Measurements from ENCODE around the gene TFB1M. TPM values are rescaled to one million over a fixed set of nuclear protein-coding genes. Genes with fewer than 3 reads are reported as not detected.

TFB1M gene
- total RNA-seq, 2 experiments from 2014 or later = 33.6 to 35.5 TPM

DNA sequence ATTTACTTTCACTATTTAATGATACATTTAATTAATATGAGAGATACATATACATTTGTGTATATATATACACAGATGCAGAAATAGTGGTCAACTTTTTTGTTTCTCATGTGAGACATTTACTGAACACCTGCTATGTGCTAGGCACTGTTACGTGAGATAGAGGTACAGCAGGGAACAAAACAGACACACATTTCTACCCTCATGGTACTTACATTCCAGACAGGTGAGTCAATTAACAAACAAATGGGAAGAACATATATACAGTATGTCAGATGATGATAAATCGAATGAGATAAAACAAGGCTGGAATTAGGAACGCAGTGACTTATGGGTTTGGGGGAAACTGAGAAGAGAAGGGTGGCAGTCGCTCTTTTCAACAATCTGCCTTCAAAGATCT lies 5.1 kb downstream of the TFB1M start:
- peaks cover 2% of the 10 kb centered on the region for H3K9me3 Mint-ChIP-seq (ENCODE audit: low read depth)
- peaks cover 55% of the 10 kb centered on the region for H3K36me3 Mint-ChIP-seq
- ATAC-seq (no peak), DNase-seq (no peak)
- H3K27me3 Mint-ChIP-seq = no peaks in the 10 kb centered on the region
- CTCF ChIA-PET = no interaction called here
- no peak overlapping the region for H3K27ac Mint-ChIP-seq
- H3K4me3 Mint-ChIP-seq = no peak overlapping the region
- peaks cover 41% of the 10 kb centered on the region for H3K4me1 Mint-ChIP-seq

DNA sequence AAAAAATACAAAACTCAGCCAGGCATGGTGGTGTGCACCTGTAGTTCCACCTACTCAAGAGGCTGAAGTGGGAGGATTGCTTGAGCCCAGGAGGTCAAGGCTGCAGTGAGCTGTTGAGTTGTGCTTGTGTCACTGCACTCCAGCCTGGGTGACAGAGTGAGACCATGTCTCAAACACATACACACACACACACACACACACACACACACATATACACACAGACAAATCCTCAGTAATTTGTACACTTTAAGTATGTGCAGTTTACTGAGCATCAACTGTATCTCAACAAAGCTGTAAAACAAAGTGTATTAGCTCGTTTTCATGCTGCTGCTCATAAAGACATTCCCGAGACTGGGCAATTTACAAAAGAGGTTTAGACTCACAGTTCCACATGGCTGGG lies 7.3 kb downstream of the TFB1M start:
- H3K9me3 Mint-ChIP-seq (ENCODE audit: low read depth) = peaks cover 2% of the 10 kb centered on the region
- peaks cover 55% of the 10 kb centered on the region for H3K36me3 Mint-ChIP-seq
- DNase-seq (no peak), ATAC-seq (peak; percentile 45)
- CTCF ChIA-PET = interaction anchor here (0.6 to 3.2 kb wide), 2 partner anchors 10 to 379 kb away, joined by 3 to 12 read pairs; no protein-coding TSS in a partner anchor
- peak overlapping the region; percentile 4 for H3K27ac Mint-ChIP-seq
- no peaks in the 10 kb centered on the region for H3K27me3 Mint-ChIP-seq
- no peak overlapping the region for H3K4me3 Mint-ChIP-seq
- H3K4me1 Mint-ChIP-seq = peaks cover 26% of the 10 kb centered on the region

DNA sequence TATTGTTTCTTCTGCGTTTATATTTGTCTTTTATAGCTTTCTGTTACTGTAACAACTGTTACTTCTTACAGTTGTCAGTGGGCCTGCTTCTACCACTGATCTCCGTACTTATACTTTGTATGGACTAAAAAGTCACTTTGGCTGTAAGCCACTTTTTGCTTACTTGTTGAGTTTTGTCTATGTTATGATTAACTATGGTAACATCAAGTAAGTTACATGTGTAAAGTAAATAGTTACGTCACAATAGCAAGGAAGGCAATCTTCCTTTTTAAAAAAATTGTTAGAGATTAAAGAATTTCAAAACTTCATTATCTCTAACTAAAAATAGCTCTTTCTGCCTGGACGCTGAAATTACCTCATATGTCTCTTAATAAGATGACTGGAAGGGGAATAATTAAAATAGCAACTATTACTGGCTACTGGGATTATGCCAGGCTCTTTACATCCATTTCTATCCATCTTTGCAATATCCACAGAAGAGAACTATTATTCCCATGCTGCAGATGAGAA lies 10.9 kb downstream of the TFB1M start:
- peaks cover 7% of the 10 kb centered on the region for H3K4me1 Mint-ChIP-seq
- H3K27me3 Mint-ChIP-seq = no peaks in the 10 kb centered on the region
- peaks cover 2% of the 10 kb centered on the region for H3K9me3 Mint-ChIP-seq (ENCODE audit: low read depth)
- peaks cover 45% of the 10 kb centered on the region for H3K36me3 Mint-ChIP-seq
- no peak overlapping the region for H3K27ac Mint-ChIP-seq
- no peak for ATAC-seq
- CTCF ChIA-PET = interaction anchor here (1.4 to 2.6 kb wide), 2 partner anchors 11 to 126 kb away, joined by 4 to 8 read pairs; partner anchors contain the start of gene TFB1M
- DNase-seq = no peak
- no peak overlapping the region for H3K4me3 Mint-ChIP-seq

DNA sequence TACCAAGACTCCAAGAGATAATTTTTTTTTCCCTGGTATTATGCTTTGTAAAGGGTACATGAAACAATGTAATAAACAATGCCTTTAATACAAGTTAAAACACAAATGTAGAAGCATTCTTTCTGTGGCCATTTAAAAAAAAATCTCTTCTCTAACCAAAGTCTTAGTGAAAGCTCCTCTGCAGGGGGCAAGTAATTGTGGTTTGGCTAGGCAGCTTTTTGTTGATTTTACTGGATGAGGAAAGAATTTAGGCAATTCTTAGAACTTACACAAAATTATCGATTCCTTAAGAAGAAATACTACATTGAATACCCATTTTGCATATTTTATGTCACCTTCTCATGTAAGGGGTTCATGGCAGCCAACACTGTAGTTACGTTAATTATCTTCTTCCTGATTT lies 12.4 kb downstream of the TFB1M start:
- ATAC-seq (no peak), DNase-seq (no peak)
- Mint-ChIP-seq H3K27ac (no peak overlapping the region), H3K9me3 (ENCODE audit: low read depth) (peaks cover 2% of the 10 kb centered on the region), H3K4me1 (peaks cover 7% of the 10 kb centered on the region), H3K27me3 (no peaks in the 10 kb centered on the region), H3K36me3 (peaks cover 41% of the 10 kb centered on the region), H3K4me3 (no peak overlapping the region)
- CTCF ChIA-PET = interaction anchor here (0.8 kb wide), 1 partner anchor 11 kb away, joined by 3 read pairs; no protein-coding TSS in a partner anchor

DNA sequence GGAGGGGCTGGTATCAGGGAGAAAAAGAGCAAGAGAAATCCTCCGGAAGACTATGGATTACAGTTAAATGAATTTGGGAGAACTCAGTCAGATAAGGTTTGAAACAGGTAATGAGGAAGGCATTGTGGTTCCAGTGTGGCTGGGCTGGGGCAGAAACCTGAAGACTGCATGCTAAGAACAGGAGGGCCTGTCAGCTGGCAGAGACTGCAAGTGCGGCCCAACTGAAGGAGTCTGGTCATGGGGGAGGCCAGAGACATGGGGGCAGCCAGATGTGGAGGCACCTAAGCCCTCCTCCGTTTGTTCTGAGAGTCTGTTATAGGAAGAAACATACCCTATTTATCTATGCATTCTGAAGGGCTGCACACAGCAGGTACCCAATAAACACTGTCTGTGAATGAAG lies 16.6 kb downstream of the TFB1M start:
- H3K9me3 Mint-ChIP-seq (ENCODE audit: low read depth) = no peaks in the 10 kb centered on the region
- no peak overlapping the region for H3K27ac Mint-ChIP-seq
- H3K27me3 Mint-ChIP-seq = no peaks in the 10 kb centered on the region
- H3K4me3 Mint-ChIP-seq = no peak overlapping the region
- CTCF ChIA-PET = no interaction called here
- peaks cover 38% of the 10 kb centered on the region for H3K36me3 Mint-ChIP-seq
- ATAC-seq (no peak), DNase-seq (no peak)
- H3K4me1 Mint-ChIP-seq = peaks cover 4% of the 10 kb centered on the region

DNA sequence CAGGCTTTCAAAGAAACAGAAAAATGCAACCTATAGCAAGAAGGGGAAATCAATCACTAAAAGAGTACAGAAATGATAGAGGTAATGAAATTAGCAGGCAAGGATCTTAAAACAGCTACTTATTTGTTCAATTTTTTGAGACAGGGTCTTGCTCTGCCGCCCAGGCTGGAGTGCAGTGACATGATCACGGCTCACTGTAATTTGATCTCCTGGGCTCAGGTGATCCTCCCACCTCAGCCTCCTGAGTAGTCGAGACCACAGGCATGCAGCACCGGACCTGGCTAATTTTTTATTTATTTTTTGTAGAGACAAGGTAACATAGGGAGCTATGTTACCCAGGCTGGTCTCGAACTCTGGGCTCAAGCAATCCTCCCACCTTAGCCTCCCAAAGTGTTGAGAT lies 21.6 kb downstream of the TFB1M start:
- CTCF ChIA-PET = no interaction called here
- Mint-ChIP-seq H3K4me1 (peaks cover 10% of the 10 kb centered on the region), H3K4me3 (no peak overlapping the region), H3K36me3 (peaks cover 52% of the 10 kb centered on the region), H3K9me3 (ENCODE audit: low read depth) (no peaks in the 10 kb centered on the region), H3K27ac (no peak overlapping the region), H3K27me3 (no peaks in the 10 kb centered on the region)
- ATAC-seq (no peak), DNase-seq (no peak)

DNA sequence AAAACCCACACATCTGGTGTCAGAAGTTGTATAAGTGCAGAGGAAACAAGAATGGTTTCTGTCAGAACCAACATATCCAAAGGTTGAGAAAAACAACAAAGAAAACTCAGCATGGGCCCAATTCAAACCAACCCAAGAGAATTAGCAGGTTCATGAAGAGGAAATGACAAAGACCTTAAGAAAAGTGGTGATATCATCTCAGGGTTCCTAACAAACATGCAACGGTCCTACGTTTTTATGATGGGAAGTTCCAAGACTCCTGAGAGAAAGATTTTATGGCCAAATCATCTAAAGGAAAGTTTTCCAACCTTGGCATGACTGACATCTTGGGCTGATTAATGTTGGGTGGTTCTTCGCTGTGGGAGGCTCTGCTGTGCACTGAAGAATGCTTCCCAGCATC lies 23.0 kb downstream of the TFB1M start:
- peaks cover 7% of the 10 kb centered on the region for H3K4me1 Mint-ChIP-seq
- peaks cover 45% of the 10 kb centered on the region for H3K36me3 Mint-ChIP-seq
- CTCF ChIA-PET = no interaction called here

DNA sequence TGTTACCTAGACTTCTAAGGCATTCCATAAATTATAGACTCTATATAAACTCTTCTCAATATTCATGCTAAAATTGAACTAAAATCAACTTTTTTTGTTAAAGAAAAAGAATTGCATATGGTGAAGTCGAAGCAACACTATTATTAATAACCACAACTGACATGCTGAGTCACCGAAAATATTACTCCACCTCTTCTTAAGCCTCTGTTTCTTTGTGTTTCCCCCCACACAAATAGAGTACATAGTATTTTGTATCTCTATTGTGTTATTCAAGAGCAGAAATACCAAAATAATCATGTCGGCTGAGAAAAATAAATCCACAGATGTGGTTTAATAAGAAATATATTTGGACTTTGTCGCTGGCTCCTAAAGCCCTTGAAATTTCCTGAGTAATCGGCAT lies 23.8 kb downstream of the TFB1M start:
- no peak for DNase-seq
- H3K27me3 Mint-ChIP-seq = no peaks in the 10 kb centered on the region
- CTCF ChIA-PET = no interaction called here
- peaks cover 7% of the 10 kb centered on the region for H3K4me1 Mint-ChIP-seq
- no peaks in the 10 kb centered on the region for H3K9me3 Mint-ChIP-seq (ENCODE audit: low read depth)
- no peak overlapping the region for H3K4me3 Mint-ChIP-seq
- ATAC-seq = no peak
- no peak overlapping the region for H3K27ac Mint-ChIP-seq
- H3K36me3 Mint-ChIP-seq = peaks cover 41% of the 10 kb centered on the region

More for the DNA sequence above, 23.0 kb downstream of the TFB1M start:
- ATAC-seq (no peak), DNase-seq (no peak)
- Mint-ChIP-seq H3K9me3 (ENCODE audit: low read depth) (no peaks in the 10 kb centered on the region), H3K4me3 (no peak overlapping the region), H3K27ac (no peak overlapping the region), H3K27me3 (no peaks in the 10 kb centered on the region)

DNA sequence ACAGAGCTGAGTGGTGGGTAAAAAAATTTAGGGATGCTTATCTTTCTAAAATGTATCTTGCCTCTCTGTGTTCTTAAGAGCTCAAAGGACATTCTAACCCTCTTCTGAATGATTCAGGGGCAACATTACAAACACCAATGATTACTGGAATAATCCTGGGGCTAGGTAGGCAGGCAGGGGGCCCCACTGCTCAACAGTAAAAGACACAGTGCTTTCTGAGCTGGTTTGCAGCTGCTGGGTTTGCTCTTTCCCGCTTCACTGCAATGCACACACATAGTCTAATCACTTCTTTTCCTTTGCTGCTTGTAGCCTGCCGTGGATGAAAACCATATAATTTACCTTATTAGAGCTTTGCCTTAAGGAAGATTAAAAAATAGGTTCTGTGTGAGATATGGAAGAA lies 26.5 kb downstream of the TFB1M start:
- ATAC-seq (no peak), DNase-seq (no peak)
- H3K4me3 Mint-ChIP-seq = no peak overlapping the region
- H3K4me1 Mint-ChIP-seq = peaks cover 12% of the 10 kb centered on the region
- no peaks in the 10 kb centered on the region for H3K9me3 Mint-ChIP-seq (ENCODE audit: low read depth)
- H3K27ac Mint-ChIP-seq = no peak overlapping the region
- H3K36me3 Mint-ChIP-seq = peaks cover 42% of the 10 kb centered on the region
- no peaks in the 10 kb centered on the region for H3K27me3 Mint-ChIP-seq
- CTCF ChIA-PET = interaction anchor here (2.7 kb wide), 1 partner anchor 11 kb away, joined by 10 read pairs; no protein-coding TSS in a partner anchor

DNA sequence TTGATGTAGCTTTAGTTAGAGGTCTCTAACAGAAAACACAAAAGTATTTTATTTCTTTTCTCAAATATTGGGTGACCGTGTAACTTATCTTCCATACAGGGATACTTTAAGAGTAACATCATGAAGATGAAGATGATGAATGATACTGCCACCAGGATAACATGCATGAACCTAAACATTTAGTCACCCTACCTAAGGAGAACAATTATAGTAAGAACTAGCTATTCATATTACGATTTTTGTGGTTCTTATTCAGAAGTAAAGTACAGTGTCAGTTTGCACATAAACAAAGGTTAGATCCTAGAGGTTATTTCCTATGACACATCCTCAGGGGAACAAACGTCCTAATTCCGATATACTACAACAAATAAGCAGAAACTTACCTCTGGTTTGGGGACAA lies 29.5 kb downstream of the TFB1M start:
- DNase-seq (no peak), ATAC-seq (no peak)
- H3K9me3 Mint-ChIP-seq (ENCODE audit: low read depth) = no peaks in the 10 kb centered on the region
- H3K27ac Mint-ChIP-seq = no peak overlapping the region
- no peak overlapping the region for H3K4me3 Mint-ChIP-seq
- peaks cover 34% of the 10 kb centered on the region for H3K36me3 Mint-ChIP-seq
- no peaks in the 10 kb centered on the region for H3K27me3 Mint-ChIP-seq
- CTCF ChIA-PET = interaction anchor here (1.5 kb wide), 1 partner anchor 10 kb away, joined by 3 read pairs; no protein-coding TSS in a partner anchor
- H3K4me1 Mint-ChIP-seq = peaks cover 6% of the 10 kb centered on the region

DNA sequence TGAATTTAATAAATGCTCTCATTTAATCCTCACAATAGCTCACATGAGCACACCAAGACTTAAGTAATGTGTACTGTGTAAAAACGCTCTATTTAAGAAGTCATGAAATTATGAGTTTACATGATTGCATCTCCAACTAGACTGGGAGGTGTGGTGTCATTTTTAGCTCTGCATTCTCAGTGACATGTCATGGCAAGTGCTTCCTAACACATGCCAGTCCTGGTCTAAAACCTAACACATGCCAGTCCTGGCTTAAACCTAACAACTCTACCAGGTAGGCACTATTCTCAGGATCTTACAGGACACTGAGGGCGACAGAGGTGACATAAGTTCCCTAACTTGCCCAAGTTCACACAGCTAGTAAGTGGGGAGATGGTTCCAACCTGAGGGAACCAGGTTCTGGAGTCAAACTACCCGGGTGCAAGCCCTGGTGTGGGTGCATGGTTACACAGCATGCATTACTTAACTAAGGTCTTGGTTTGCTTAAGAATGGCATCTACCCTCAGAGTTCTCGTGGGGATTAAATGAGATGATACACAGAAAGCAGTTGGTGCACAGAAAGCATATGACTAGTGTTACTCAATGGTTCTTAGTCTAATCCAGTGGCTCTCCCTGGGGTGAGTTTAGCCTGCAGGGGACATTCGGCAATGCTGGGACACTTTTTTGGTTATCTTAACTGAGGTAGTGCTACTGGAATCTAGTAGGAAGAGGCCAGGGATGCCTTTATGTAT lies 35.8 kb downstream of the TFB1M start:
- H3K4me1 Mint-ChIP-seq = peaks cover 2% of the 10 kb centered on the region
- no peak overlapping the region for H3K27ac Mint-ChIP-seq
- DNase-seq (no peak), ATAC-seq (no peak)
- peaks cover 19% of the 10 kb centered on the region for H3K36me3 Mint-ChIP-seq
- no peaks in the 10 kb centered on the region for H3K27me3 Mint-ChIP-seq
- H3K9me3 Mint-ChIP-seq (ENCODE audit: low read depth) = no peaks in the 10 kb centered on the region
- H3K4me3 Mint-ChIP-seq = no peak overlapping the region
- CTCF ChIA-PET = interaction anchor here (0.8 to 1.0 kb wide), 3 partner anchors 31 to 350 kb away, joined by 3 read pairs; no protein-coding TSS in a partner anchor

DNA sequence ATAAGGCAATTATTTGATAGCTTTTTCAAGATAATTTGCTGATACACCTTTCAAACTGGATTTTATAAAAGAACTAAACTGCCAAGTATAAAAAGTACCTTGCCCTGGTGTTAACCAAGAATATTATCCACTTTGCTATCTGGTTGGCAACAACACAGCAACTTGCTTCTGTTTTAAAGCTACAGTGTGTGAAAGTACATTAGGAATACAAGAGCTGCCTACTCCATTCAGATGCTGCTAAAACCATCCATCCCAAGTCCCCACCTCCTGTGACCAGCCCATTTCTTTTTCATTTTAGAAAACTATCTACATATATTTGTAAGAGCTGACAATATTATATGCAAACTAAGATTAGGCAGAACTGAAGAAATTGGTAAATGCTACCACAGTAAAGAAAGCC lies 37.6 kb downstream of the TFB1M start:
- no peaks in the 10 kb centered on the region for H3K9me3 Mint-ChIP-seq (ENCODE audit: low read depth)
- H3K36me3 Mint-ChIP-seq = peaks cover 13% of the 10 kb centered on the region
- peaks cover 6% of the 10 kb centered on the region for H3K4me1 Mint-ChIP-seq
- no peak overlapping the region for H3K27ac Mint-ChIP-seq
- CTCF ChIA-PET = interaction anchor here (0.6 to 3.1 kb wide), 4 partner anchors 8 to 601 kb away, joined by 3 to 10 read pairs (median 4); no protein-coding TSS in a partner anchor
- no peak for DNase-seq
- no peak for ATAC-seq
- no peaks in the 10 kb centered on the region for H3K27me3 Mint-ChIP-seq
- no peak overlapping the region for H3K4me3 Mint-ChIP-seq

DNA sequence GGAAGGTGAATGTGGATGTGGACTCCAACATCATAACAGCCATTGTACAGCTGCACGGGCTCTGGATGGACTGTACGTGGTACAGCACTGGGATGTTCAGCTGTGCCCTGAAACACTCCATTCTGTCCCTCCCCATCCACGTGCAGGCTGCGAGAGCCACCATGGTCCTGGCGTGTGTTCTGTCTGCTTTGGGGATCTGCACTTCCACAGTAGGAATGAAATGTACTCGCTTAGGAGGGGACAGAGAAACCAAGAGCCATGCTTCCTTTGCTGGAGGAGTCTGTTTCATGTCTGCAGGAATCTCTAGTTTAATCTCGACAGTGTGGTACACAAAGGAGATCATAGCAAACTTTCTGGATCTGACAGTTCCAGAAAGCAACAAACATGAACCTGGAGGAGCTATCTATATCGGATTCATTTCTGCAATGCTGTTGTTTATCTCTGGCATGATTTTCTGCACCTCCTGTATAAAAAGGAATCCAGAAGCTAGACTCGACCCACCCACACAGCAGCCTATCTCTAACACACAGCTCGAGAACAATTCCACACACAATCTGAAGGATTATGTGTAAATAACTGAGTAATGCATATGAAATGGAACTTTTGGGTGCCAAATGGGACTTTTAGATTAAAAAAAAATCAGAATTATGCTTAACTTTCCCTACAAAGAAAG lies 38.3 kb downstream of the TFB1M start:
- CTCF ChIA-PET = interaction anchor here (0.6 to 3.1 kb wide), 3 partner anchors 11 to 600 kb away, joined by 3 to 10 read pairs (median 4); no protein-coding TSS in a partner anchor
- Mint-ChIP-seq H3K36me3 (peaks cover 13% of the 10 kb centered on the region), H3K27me3 (no peaks in the 10 kb centered on the region), H3K4me1 (peaks cover 6% of the 10 kb centered on the region), H3K27ac (no peak overlapping the region), H3K9me3 (ENCODE audit: low read depth) (no peaks in the 10 kb centered on the region), H3K4me3 (no peak overlapping the region)
- DNase-seq (no peak), ATAC-seq (no peak)
